RWPE1 (cell line): ENCODE results near the gene SFR1.

Source experiments
- CTCF ChIA-PET: fragments of 350-600 bp; sonication (Branson Sonifier 250); formaldehyde crosslinking; extraction: SDS; loops from one replicate; lab custom pipeline; 2021; lab: Yijun Ruan, JAX
- POLR2A ChIA-PET: fragments of 400-600 bp; formaldehyde crosslinking; extraction: SDS; loops from one replicate; lab custom pipeline; 2020; ENCODE audit warnings: antibody characterized with exemption; ENCODE audit not compliant: low non-redundant PET; lab: Yijun Ruan, JAX
- DNase-seq: peaks from one replicate; pipeline ENCODE4 v3.0.0; 2012; ENCODE audit warnings: low spot score
- H3K27ac ChIP-seq: fragments of 450-650 bp; 2 replicates; pipeline ENCODE4 v1.5.1; 2017
- CTCF ChIP-seq: fragments of 450-650 bp; conservative IDR thresholded peaks from 2 replicates; pipeline ENCODE4 v1.5.1; 2017; ENCODE audit warnings: low read depth, mild to moderate bottlenecking

Gene SFR1

GRCh38 chr10:104120903-104121484, 977 bp upstream of the SFR1 start:
- ChIA-PET POLR2A (interaction anchor here (0.6 to 1.4 kb wide), 5 partner anchors 12 to 61 kb away, joined by 3 to 8 read pairs (median 4); no protein-coding TSS in a partner anchor), CTCF (interaction anchor here (0.5 to 3.2 kb wide), 15 partner anchors 11 to 519 kb away, joined by 3 to 15 read pairs (median 5); no protein-coding TSS in a partner anchor)
- DNase-seq = peak; percentile 92
- TF ChIP-seq CTCF = no peak
- H3K27ac ChIP-seq = peak overlapping the region; percentile 100

- TF ChIP-seq CTCF = no peak
- H3K27ac ChIP-seq = peak overlapping the region; percentile 100
- CTCF ChIA-PET = interaction anchor here (0.5 to 3.2 kb wide), 23 partner anchors 8 to 235 kb away, joined by 3 to 15 read pairs (median 4); partner anchors contain the start of gene COL17A1
- POLR2A ChIA-PET = interaction anchor here (1.2 to 2.0 kb wide), 2 partner anchors 13 to 41 kb away, joined by 5 to 8 read pairs; no protein-coding TSS in a partner anchor
- DNase-seq = no peak
Measured at GRCh38 chr10:104122225-104123107, 495 bp downstream of the SFR1 start.

- POLR2A ChIA-PET = interaction anchor here (2.0 kb wide), 1 partner anchor 42 kb away, joined by 8 read pairs; no protein-coding TSS in a partner anchor
Measured at GRCh38 chr10:104123397-104123796, 1.4 kb downstream of the SFR1 start.

GRCh38 chr10:104127411-104127810, 5.4 kb downstream of the SFR1 start:
- no peak overlapping the region for H3K27ac ChIP-seq
- CTCF ChIA-PET = interaction anchor here (0.6 to 1.4 kb wide), 8 partner anchors 12 to 158 kb away, joined by 3 to 5 read pairs (median 3); partner anchors contain the start of gene COL17A1
- POLR2A ChIA-PET = no interaction called here
- TF ChIP-seq CTCF = 0 out of 2 replicates have a peak, but pooled peaks have one; percentile 11
- peak; percentile 27 for DNase-seq

More at GRCh38 chr10:104123397-104123796, 1.4 kb downstream of the SFR1 start:
- no peak overlapping the region for H3K27ac ChIP-seq
- CTCF ChIA-PET = interaction anchor here (0.6 to 3.2 kb wide), 12 partner anchors 23 to 456 kb away, joined by 3 to 9 read pairs (median 4); no protein-coding TSS in a partner anchor
- TF ChIP-seq CTCF = peak; percentile 72
- DNase-seq = no peak

GRCh38 chr10:104128214-104128613, 6.2 kb downstream of the SFR1 start:
- no peak overlapping the region for H3K27ac ChIP-seq
- ChIA-PET POLR2A (no interaction called here), CTCF (interaction anchor here (0.6 to 1.4 kb wide), 4 partner anchors 42 to 114 kb away, joined by 3 to 5 read pairs (median 3); partner anchors contain the start of gene COL17A1)
- no peak for TF ChIP-seq CTCF
- no peak for DNase-seq

GRCh38 chr10:104130041-104130440, 8.1 kb downstream of the SFR1 start:
- no peak for DNase-seq
- no peak overlapping the region for H3K27ac ChIP-seq
- no peak for TF ChIP-seq CTCF
- POLR2A ChIA-PET = no interaction called here
- CTCF ChIA-PET = interaction anchor here (0.7 to 1.6 kb wide), 3 partner anchors 8 to 1661 kb away, joined by 3 to 5 read pairs (median 4); partner anchors contain the start of gene SFR1
